Activated CD4-positive, alpha-beta T cell treated with anti-CD3 and anti-CD28 coated beads, Interleukin-2, Interleukin-6, amounts not matched to agents 100 ng/mL and 50 ng/mL, durations not matched to agents 16 hours and 8 hours (primary cell): ENCODE measurements around the gene ZNF891.

Source experiments
- DNase-seq: peaks from one replicate; pipeline ENCODE4 v3.0.0-alpha.2; 2020

ZNF891 gene

GRCh38 chr12:133058203-133059113, 71.6 kb downstream of the ZNF891 start:
- DNase-seq, result no peak

- DNase-seq, result no peak
Measured at GRCh38 chr12:133057446-133057845, 72.6 kb downstream of the ZNF891 start.
